ENCODE data around the gene DGKI. TPM values are rescaled to one million over a fixed set of nuclear protein-coding genes. Genes with fewer than 3 reads are reported as not detected.

DGKI gene
- total RNA-seq, 2 donors from 2014 or later: 4.4 to 5.9 TPM

DNA sequence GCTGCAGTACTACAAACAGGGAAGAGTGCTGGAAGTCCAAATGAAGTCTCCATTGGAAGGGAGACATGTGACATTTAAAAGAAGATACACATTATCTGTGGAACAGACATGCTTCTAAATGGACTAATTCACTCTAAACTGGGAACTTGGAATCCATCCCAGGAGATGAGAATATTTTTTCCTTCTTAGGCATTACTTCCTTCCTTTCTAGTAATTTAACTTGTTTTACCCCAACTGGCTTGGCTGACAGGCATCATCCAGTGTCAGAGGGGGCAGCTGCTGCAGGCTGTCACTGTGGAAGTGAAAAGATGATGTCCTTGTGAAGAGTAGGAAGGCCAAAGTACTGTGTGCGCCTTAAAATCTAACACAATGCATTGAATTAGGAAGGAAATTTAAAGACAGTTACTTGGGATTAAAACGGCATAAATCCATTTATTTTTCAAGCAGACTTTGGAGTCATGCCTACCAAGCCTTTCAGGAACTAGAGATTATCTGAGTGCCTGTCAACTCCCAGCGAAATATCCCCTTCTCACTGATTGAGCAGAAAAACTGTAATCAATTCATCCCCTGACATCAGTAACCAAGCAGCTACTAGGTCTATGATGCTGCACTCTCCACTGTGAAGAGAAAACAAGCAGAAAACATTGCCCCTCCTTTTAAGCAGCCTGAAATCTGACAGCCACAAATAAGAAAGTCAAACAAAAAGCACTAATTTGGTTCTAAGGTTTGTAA, 161.2 kb downstream of the DGKI start:
- H3K36me3 ChIP-seq: no peaks in the 10 kb centered on the region
- no peaks in the 10 kb centered on the region for H3K9me3 ChIP-seq
- DNase-seq (ENCODE audit: low spot score): no peak
- H3K4me3 ChIP-seq: no peak overlapping the region
- no peak overlapping the region for H3K27ac ChIP-seq
- TF ChIP-seq, protein P1, sequence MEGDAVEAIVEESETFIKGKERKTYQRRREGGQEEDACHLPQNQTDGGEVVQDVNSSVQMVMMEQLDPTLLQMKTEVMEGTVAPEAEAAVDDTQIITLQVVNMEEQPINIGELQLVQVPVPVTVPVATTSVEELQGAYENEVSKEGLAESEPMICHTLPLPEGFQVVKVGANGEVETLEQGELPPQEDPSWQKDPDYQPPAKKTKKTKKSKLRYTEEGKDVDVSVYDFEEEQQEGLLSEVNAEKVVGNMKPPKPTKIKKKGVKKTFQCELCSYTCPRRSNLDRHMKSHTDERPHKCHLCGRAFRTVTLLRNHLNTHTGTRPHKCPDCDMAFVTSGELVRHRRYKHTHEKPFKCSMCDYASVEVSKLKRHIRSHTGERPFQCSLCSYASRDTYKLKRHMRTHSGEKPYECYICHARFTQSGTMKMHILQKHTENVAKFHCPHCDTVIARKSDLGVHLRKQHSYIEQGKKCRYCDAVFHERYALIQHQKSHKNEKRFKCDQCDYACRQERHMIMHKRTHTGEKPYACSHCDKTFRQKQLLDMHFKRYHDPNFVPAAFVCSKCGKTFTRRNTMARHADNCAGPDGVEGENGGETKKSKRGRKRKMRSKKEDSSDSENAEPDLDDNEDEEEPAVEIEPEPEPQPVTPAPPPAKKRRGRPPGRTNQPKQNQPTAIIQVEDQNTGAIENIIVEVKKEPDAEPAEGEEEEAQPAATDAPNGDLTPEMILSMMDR (IDR thresholded peaks at IDR 0.05): no peak
- peaks cover 0 to 3% of the 10 kb centered on the region in 2 donors for H3K4me1 ChIP-seq
- H3K27me3 ChIP-seq: no peaks in the 10 kb centered on the region

DNA sequence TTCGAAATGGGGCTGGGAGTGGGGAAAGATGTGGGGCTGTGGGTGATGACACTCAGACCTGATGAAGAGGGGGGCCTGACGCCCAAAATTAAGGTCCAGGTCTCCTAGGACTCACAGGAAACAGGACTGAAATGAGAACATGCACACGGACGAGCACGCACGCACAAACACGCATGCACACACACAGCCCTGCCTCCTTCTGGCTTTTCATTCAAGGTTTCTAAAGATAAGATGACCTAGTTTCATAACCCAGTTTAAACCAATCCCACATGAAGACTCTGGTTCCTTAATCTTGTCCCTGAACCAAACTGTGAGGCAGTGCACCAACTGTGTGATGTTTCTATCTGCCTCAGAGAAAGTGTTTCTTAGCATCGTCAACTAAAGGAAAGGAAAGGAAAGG, 162.0 kb downstream of the DGKI start:
- Histone ChIP-seq H3K27ac (no peak overlapping the region), H3K4me3 (no peak overlapping the region), H3K9me3 (no peaks in the 10 kb centered on the region), H3K27me3 (no peaks in the 10 kb centered on the region), H3K36me3 (no peaks in the 10 kb centered on the region), H3K4me1 (peaks cover 0 to 3% of the 10 kb centered on the region in 2 donors)
- TF ChIP-seq, protein P1 (IDR thresholded peaks at IDR 0.05): no peak
- DNase-seq (ENCODE audit: low spot score): peak; percentile 69

DNA sequence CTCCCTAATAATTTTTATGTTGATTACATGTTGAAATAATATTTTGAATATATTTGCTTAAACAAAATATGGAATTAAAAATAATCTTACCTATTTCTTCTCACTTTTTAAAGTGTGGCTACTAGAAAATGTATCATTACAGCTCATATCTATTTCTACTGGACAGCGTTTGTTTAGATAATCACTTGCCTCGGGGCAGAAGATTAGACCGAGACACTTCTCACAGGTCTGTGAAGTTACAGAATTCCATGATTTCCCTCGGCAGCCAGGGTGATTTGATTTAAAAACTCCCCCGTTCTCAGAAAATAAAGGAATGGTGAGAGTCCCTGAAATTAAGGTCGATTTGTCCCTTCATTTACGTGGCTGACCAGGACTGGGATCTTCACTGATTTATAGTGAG, 162.5 kb downstream of the DGKI start:
- DNase-seq (ENCODE audit: low spot score): no peak
- Histone ChIP-seq H3K27me3 (no peaks in the 10 kb centered on the region), H3K9me3 (no peaks in the 10 kb centered on the region), H3K4me3 (no peak overlapping the region), H3K36me3 (no peaks in the 10 kb centered on the region), H3K4me1 (peaks cover 0 to 3% of the 10 kb centered on the region in 2 donors), H3K27ac (no peak overlapping the region)
- TF ChIP-seq, protein P1 (IDR thresholded peaks at IDR 0.05): no peak

DNA sequence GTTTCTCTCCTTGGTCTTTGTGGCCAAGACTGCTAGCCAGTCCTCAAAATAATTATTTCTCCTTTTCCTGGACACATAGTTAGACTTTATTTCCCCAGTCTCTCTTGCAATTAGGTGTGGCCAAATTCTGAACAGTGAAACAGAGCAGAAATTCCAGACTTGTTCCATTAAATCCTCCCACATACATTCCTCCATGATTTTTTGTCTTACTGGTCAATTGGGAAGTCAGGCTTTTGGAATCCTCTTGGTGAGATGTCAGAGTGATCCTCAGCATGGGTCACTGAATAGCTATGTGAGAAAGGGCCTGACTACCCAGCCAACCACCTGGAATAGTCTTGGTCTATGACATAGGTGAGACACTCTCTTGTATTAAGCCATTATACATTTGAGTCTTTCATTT, 164.2 kb downstream of the DGKI start:
- Histone ChIP-seq H3K4me3 (no peak overlapping the region), H3K9me3 (no peaks in the 10 kb centered on the region), H3K27me3 (no peaks in the 10 kb centered on the region), H3K27ac (peak overlapping the region in 1 of 2 donors; percentile 44), H3K36me3 (no peaks in the 10 kb centered on the region), H3K4me1 (no peaks in the 10 kb centered on the region)
- TF ChIP-seq, protein P1 (IDR thresholded peaks at IDR 0.05): no peak
- no peak for DNase-seq (ENCODE audit: low spot score)

DNA sequence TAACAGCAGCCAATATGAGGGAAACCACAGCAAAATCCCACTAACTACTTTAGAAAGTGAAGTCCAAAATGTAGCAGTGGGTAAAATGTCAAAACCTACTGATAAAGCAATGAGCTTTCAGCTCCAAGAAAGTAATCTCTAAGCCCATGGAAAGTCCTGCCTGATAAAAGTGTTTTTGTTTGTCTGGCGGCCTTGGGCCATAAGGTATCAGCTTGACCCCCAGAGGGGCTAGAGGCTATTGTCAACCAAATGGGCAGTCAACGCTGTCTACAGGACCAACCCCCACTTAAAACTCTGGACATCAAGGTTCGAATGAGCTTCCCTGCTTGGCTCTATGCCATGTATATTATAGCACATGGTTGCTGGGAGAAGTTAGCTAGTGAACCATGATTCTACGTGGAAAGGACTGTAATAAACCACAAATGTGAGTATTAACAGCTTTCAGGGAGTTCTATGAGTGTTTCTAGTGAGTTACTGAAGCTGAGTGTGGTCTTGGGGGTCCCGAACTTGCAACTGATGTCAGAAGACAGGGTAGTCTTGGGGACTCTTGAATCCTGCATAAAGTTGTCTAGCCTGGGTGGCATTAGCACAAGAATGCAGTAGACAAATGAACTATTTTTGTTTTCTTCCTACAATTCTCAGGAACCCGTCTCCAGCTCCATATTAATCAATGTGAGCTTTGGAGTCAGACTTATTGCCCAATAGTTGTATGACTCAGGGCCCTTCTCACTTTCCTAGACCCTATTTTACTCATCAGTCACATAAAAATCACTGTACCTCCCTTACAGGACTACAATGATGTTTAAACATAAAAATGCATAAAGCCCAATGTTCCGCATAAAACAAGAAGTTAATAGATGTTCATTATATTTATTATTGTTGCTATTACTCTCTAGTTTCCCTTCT, 164.9 kb downstream of the DGKI start:
- H3K9me3 ChIP-seq: no peaks in the 10 kb centered on the region
- no peaks in the 10 kb centered on the region for H3K36me3 ChIP-seq
- no peaks in the 10 kb centered on the region for H3K27me3 ChIP-seq
- no peaks in the 10 kb centered on the region for H3K4me1 ChIP-seq
- H3K27ac ChIP-seq: peak overlapping the region; percentile 12 to 44
- TF ChIP-seq, protein P1 (IDR thresholded peaks at IDR 0.05): no peak
- no peak overlapping the region for H3K4me3 ChIP-seq
- DNase-seq (ENCODE audit: low spot score): no peak
